A673 (cell line): ENCODE measurements around the gene NECAB2. TPM values are rescaled to one million over a fixed set of nuclear protein-coding genes. Genes with fewer than 3 reads are reported as not detected.

Source experiments
- BruUV-seq: library from RNA; stranded (reverse); fragments of 400-500 nt; replicated peaks from 2 replicates; lab custom pipeline; 2021; lab: Mats Ljungman, UMichigan
- CTCF ChIA-PET: fragments of 300-600 bp; sonication (Branson Sonifier 250); formaldehyde crosslinking; loops from one replicate; lab custom pipeline; 2022; ENCODE audit warnings: antibody characterized with exemption; lab: Charles Lee
- POLR2A ChIA-PET: fragments of 300-600 bp; sonication (Branson Sonifier 250); formaldehyde crosslinking; loops from one replicate; lab custom pipeline; 2022; ENCODE audit warnings: antibody characterized with exemption; ENCODE audit not compliant: low non-redundant PET; lab: Charles Lee
- DNase-seq: peaks from one replicate; pipeline ENCODE4 v3.0.0-alpha.2; 2015; ENCODE audit warnings: low spot score
- H3K27ac ChIP-seq: fragments of 200-600 bp; sonication (generic); 2 replicates; pipeline ENCODE4 v1.5.1; 2016; ENCODE audit warnings: mixed run types, low read depth, mild to moderate bottlenecking, mixed read lengths, antibody characterized with exemption, low read length; ENCODE audit not compliant: poor library complexity, severe bottlenecking
- H3K27me3 ChIP-seq: fragments of 200-600 bp; sonication (generic); replicated peaks from 2 replicates; pipeline ENCODE4 v1.6.1; 2017; ENCODE audit warnings: mixed run types, low read depth, mild to moderate bottlenecking, mixed read lengths, antibody characterized with exemption, low read length; ENCODE audit not compliant: insufficient read depth, poor library complexity
- H3K36me3 ChIP-seq: fragments of 200-600 bp; sonication (generic); 2 replicates; pipeline ENCODE4 v1.6.1; 2016; ENCODE audit warnings: mixed run types, mild to moderate bottlenecking, mixed read lengths, antibody characterized with exemption, low read length; ENCODE audit not compliant: insufficient read depth, poor library complexity, severe bottlenecking
- H3K4me1 ChIP-seq: fragments of 200-600 bp; sonication (generic); 2 replicates; pipeline ENCODE4 v1.6.1; 2017; ENCODE audit warnings: mixed run types, mild to moderate bottlenecking, mixed read lengths, antibody characterized with exemption, low read length; ENCODE audit not compliant: insufficient read depth, poor library complexity, severe bottlenecking
- H3K4me3 ChIP-seq: fragments of 200-600 bp; sonication (generic); 2 replicates; pipeline ENCODE4 v1.5.1; 2016; ENCODE audit warnings: low read depth, mixed run types, mild to moderate bottlenecking, mixed read lengths, low read length; ENCODE audit not compliant: poor library complexity, severe bottlenecking
- H3K9me3 ChIP-seq: fragments of 200-600 bp; sonication (generic); 2 replicates; pipeline ENCODE4 v1.6.1; 2016; ENCODE audit warnings: mixed run types, low read depth, mild to moderate bottlenecking, mixed read lengths, antibody characterized with exemption, low read length; ENCODE audit not compliant: poor library complexity, severe bottlenecking
- CTCF ChIP-seq: fragments of 300-800, 200-600 bp; sonication (generic); conservative IDR thresholded peaks from 2 replicates; pipeline ENCODE4 v1.5.1; 2017; ENCODE audit warnings: low read depth, mild to moderate bottlenecking, antibody characterized with exemption, low read length, moderate library complexity, mixed read lengths
- EZH2 ChIP-seq: fragments of 200-600 bp; sonication (generic); IDR thresholded peaks from 2 replicates; pipeline ENCODE4 v1.6.1; 2017; ENCODE audit warnings: borderline replicate concordance, low read depth, mild to moderate bottlenecking, mixed read lengths, antibody characterized with exemption, low read length; ENCODE audit not compliant: poor library complexity, severe bottlenecking
- intact Hi-C: fragments of 100-400 bp; cut with micrococcal nuclease; formaldehyde crosslinking; loops from one replicate; pipeline ENCODE4 v1.10.0; 2022; ENCODE audit not compliant: unreplicated experiment
- total RNA-seq: library from RNA; stranded (reverse); gene quantifications from 2 replicates; pipeline ENCODE4 v1.2.3, GENCODE V29; 2021

The NECAB2 gene
- total RNA-seq, 1 experiment from 2014 or later = 0.80 TPM

GRCh38 chr16:83937267-83937666, 30.8 kb upstream of the NECAB2 start:
- POLR2A ChIA-PET = no interaction called here
- no peaks in the 10 kb centered on the region for H3K4me1 ChIP-seq
- no peak for DNase-seq
- H3K27ac ChIP-seq = no peak overlapping the region
- no peak for TF ChIP-seq CTCF
- no peak for TF ChIP-seq EZH2
- no peak overlapping the region for H3K4me3 ChIP-seq
- H3K27me3 ChIP-seq = no peaks in the 10 kb centered on the region
- no peaks in the 10 kb centered on the region for H3K9me3 ChIP-seq
- CTCF ChIA-PET = no interaction called here
- no peaks in the 10 kb centered on the region for H3K36me3 ChIP-seq
- BruUV-seq = no TSS peak
- intact Hi-C loops = no loop called here

GRCh38 chr16:83937922-83938885, 29.8 kb upstream of the NECAB2 start:
- ChIA-PET CTCF (no interaction called here), POLR2A (no interaction called here)
- Histone ChIP-seq H3K4me3 (no peak overlapping the region), H3K27ac (no peak overlapping the region), H3K9me3 (no peaks in the 10 kb centered on the region), H3K27me3 (no peaks in the 10 kb centered on the region), H3K4me1 (no peaks in the 10 kb centered on the region), H3K36me3 (no peaks in the 10 kb centered on the region)
- intact Hi-C loops = no loop called here
- no TSS peak for BruUV-seq
- no peak for TF ChIP-seq EZH2
- TF ChIP-seq CTCF = no peak
- DNase-seq = no peak

GRCh38 chr16:83939266-83939855, 28.7 kb upstream of the NECAB2 start:
- CTCF ChIA-PET = no interaction called here
- no peak for TF ChIP-seq CTCF
- no peak for TF ChIP-seq EZH2

More at GRCh38 chr16:83939266-83939855, 28.7 kb upstream of the NECAB2 start:
- no peaks in the 10 kb centered on the region for H3K36me3 ChIP-seq
- H3K4me1 ChIP-seq = no peaks in the 10 kb centered on the region
- no TSS peak for BruUV-seq
- no peak overlapping the region for H3K27ac ChIP-seq
- POLR2A ChIA-PET = no interaction called here
- DNase-seq = no peak
- H3K4me3 ChIP-seq = no peak overlapping the region
- H3K27me3 ChIP-seq = no peaks in the 10 kb centered on the region
- intact Hi-C loops = no loop called here
- no peaks in the 10 kb centered on the region for H3K9me3 ChIP-seq
